HG02938 (cell line): ENCODE measurements around the gene KIAA0586.
"Not testable (repeated sequence)": the region's sequence is repeated elsewhere in the genome, so short reads cannot be mapped to it uniquely, and the experiment has no call there.

ENCODE experiments used
- ATAC-seq: cut with Tn5 transposase; IDR thresholded peaks from one replicate; pipeline ENCODE4 v1.9.1; 2021; ENCODE audit warnings: mild to moderate bottlenecking, moderate library complexity; ENCODE audit not compliant: unreplicated experiment

The KIAA0586 gene

GRCh38 chr14:58463147-58463546 is 35.6 kb downstream of the KIAA0586 start:
- no peak for ATAC-seq

- no peak for ATAC-seq
Measured at GRCh38 chr14:58464652-58465051, 37.1 kb downstream of the KIAA0586 start.

GRCh38 chr14:58465421-58465820 is 37.9 kb downstream of the KIAA0586 start:
- no peak for ATAC-seq

GRCh38 chr14:58466459-58466858 is 38.9 kb downstream of the KIAA0586 start:
- no peak for ATAC-seq

- no peak for ATAC-seq
Measured at GRCh38 chr14:58467575-58467974, 40.1 kb downstream of the KIAA0586 start.

GRCh38 chr14:58469309-58469708 is 41.8 kb downstream of the KIAA0586 start:
- no peak for ATAC-seq

GRCh38 chr14:58476320-58476719 is 48.8 kb downstream of the KIAA0586 start:
- ATAC-seq = no peak

- no peak for ATAC-seq
Measured at GRCh38 chr14:58477653-58478052, 50.1 kb downstream of the KIAA0586 start.

- ATAC-seq = not testable (repeated sequence)
Measured at GRCh38 chr14:58478329-58478728, 50.8 kb downstream of the KIAA0586 start.

- ATAC-seq = peak; percentile 54
Measured at GRCh38 chr14:58479975-58480374, 52.5 kb downstream of the KIAA0586 start.

- ATAC-seq = no peak
Measured at GRCh38 chr14:58484176-58484575, 56.7 kb downstream of the KIAA0586 start.

- ATAC-seq = no peak
Measured at GRCh38 chr14:58488550-58488949, 61.0 kb downstream of the KIAA0586 start.

GRCh38 chr14:58491593-58491992 is 64.1 kb downstream of the KIAA0586 start:
- ATAC-seq = no peak

- ATAC-seq = no peak
Measured at GRCh38 chr14:58492044-58492443, 64.5 kb downstream of the KIAA0586 start.

- peak; percentile 59 for ATAC-seq
Measured at GRCh38 chr14:58501214-58501816, 73.8 kb downstream of the KIAA0586 start.

- ATAC-seq = no peak
Measured at GRCh38 chr14:58513272-58513671, 85.8 kb downstream of the KIAA0586 start.

GRCh38 chr14:58517592-58517991 is 90.1 kb downstream of the KIAA0586 start:
- no peak for ATAC-seq

GRCh38 chr14:58525691-58526090 is 98.2 kb downstream of the KIAA0586 start:
- ATAC-seq = not testable (repeated sequence)

GRCh38 chr14:58533446-58533845 is 105.9 kb downstream of the KIAA0586 start:
- ATAC-seq = no peak

GRCh38 chr14:58535044-58535443 is 107.5 kb downstream of the KIAA0586 start:
- no peak for ATAC-seq

GRCh38 chr14:58537004-58537403 is 109.5 kb downstream of the KIAA0586 start:
- ATAC-seq = no peak

GRCh38 chr14:58540749-58541632 is 113.5 kb downstream of the KIAA0586 start:
- ATAC-seq = no peak
